H9 (cell line): ENCODE results near the gene LRP5. TPM values are rescaled to one million over a fixed set of nuclear protein-coding genes. Genes with fewer than 3 reads are reported as not detected.

Source experiments
- DNase-seq: peaks from one replicate; pipeline ENCODE4 v3.0.0-alpha.2; 2017
- H2AFZ ChIP-seq: one replicate; pipeline ENCODE4 v1.6.1; 2013; ENCODE audit warnings: mild to moderate bottlenecking, low read length, control low read depth, moderate library complexity
- H2AK5ac ChIP-seq: 2 replicates; pipeline ENCODE4 v1.6.1; 2013; ENCODE audit warnings: low read length, control low read depth, mixed read lengths; ENCODE audit not compliant: insufficient read length
- H2BK120ac ChIP-seq: one replicate; pipeline ENCODE4 v1.6.1; 2013; ENCODE audit warnings: low read depth, mild to moderate bottlenecking, low read length, control low read depth, inconsistent platforms; ENCODE audit not compliant: poor library complexity, severe bottlenecking
- H2BK12ac ChIP-seq: 2 replicates; pipeline ENCODE4 v1.6.1; 2013; ENCODE audit warnings: low read length, control low read depth, mixed read lengths, low read depth; ENCODE audit not compliant: insufficient read length
- H2BK15ac ChIP-seq: 2 replicates; pipeline ENCODE4 v1.6.1; 2013; ENCODE audit warnings: low read depth, low read length, control low read depth
- H2BK20ac ChIP-seq: one replicate; pipeline ENCODE4 v1.6.1; 2013; ENCODE audit warnings: low read depth, mild to moderate bottlenecking, low read length, control low read depth, inconsistent platforms; ENCODE audit not compliant: poor library complexity, severe bottlenecking
- H2BK5ac ChIP-seq: 2 replicates; pipeline ENCODE4 v1.6.1; 2013; ENCODE audit warnings: low read length, control low read depth, mixed read lengths; ENCODE audit not compliant: insufficient read length
- H3K14ac ChIP-seq: 2 replicates; pipeline ENCODE4 v1.6.1; 2013; ENCODE audit warnings: low read length, control low read depth; ENCODE audit not compliant: insufficient read depth
- H3K18ac ChIP-seq: 2 replicates; pipeline ENCODE4 v1.6.1; 2013; ENCODE audit warnings: low read depth, mild to moderate bottlenecking, mixed read lengths, low read length, control low read depth; ENCODE audit not compliant: insufficient read length
- H3K23ac ChIP-seq: 2 replicates; pipeline ENCODE4 v1.6.1; 2013; ENCODE audit warnings: low read length, control low read depth, mixed read lengths, low read depth; ENCODE audit not compliant: insufficient read length
- H3K23me2 ChIP-seq: 2 replicates; pipeline ENCODE4 v1.6.1; 2013; ENCODE audit warnings: low read depth, mild to moderate bottlenecking, mixed read lengths, low read length, control low read depth; ENCODE audit not compliant: insufficient read length, poor library complexity, severe bottlenecking
- H3K27ac ChIP-seq: 2 replicates; pipeline ENCODE4 v1.5.1; 2013; ENCODE audit warnings: low read length, control low read depth, mixed read lengths, low read depth; ENCODE audit not compliant: insufficient read length
- H3K27me3 ChIP-seq: 2 replicates; pipeline ENCODE4 v1.6.1; 2013; ENCODE audit warnings: low read length, control low read depth, inconsistent platforms; ENCODE audit not compliant: insufficient read depth
- H3K4ac ChIP-seq: 2 replicates; pipeline ENCODE4 v1.6.1; 2013; ENCODE audit warnings: low read depth, mild to moderate bottlenecking, control low read depth, inconsistent platforms, low read length, moderate library complexity
- H3K4me1 ChIP-seq: 2 replicates; pipeline ENCODE4 v1.6.1; 2013; ENCODE audit warnings: low read length, control low read depth, inconsistent platforms; ENCODE audit not compliant: insufficient read depth
- H3K4me2 ChIP-seq: 2 replicates; pipeline ENCODE4 v1.6.1; 2013; ENCODE audit warnings: low read length, control low read depth, mixed read lengths; ENCODE audit not compliant: insufficient read length, insufficient read depth
- H3K56ac ChIP-seq: 2 replicates; pipeline ENCODE4 v1.6.1; 2013; ENCODE audit warnings: low read depth, mild to moderate bottlenecking, mixed read lengths, low read length, control low read depth; ENCODE audit not compliant: insufficient read length
- H3K79me1 ChIP-seq: 2 replicates; pipeline ENCODE4 v1.6.1; 2013; ENCODE audit warnings: low read depth, mild to moderate bottlenecking, moderate library complexity, low read length, control low read depth, inconsistent platforms; ENCODE audit not compliant: insufficient read depth, poor library complexity, severe bottlenecking
- H3K79me2 ChIP-seq: 2 replicates; pipeline ENCODE4 v1.6.1; 2013; ENCODE audit warnings: low read length, control low read depth, inconsistent platforms; ENCODE audit not compliant: insufficient read depth
- H3K9ac ChIP-seq: 2 replicates; pipeline ENCODE4 v1.6.1; 2013; ENCODE audit warnings: low read length, control low read depth, mixed read lengths; ENCODE audit not compliant: insufficient read length; ENCODE audit errors: extremely low read depth
- H3K9me3 ChIP-seq: one replicate; pipeline ENCODE4 v1.6.1; 2013; ENCODE audit warnings: low read depth, low read length, inconsistent platforms; ENCODE audit not compliant: control insufficient read depth
- H3T11ph ChIP-seq: one replicate; pipeline ENCODE4 v1.6.1; 2013; ENCODE audit warnings: mild to moderate bottlenecking, low read length, control low read depth, inconsistent platforms
- H4K20me1 ChIP-seq: one replicate; pipeline ENCODE4 v1.6.1; 2013; ENCODE audit not compliant: control insufficient read depth, insufficient read length, insufficient read depth
- H4K5ac ChIP-seq: 2 replicates; pipeline ENCODE4 v1.6.1; 2013; ENCODE audit warnings: low read depth, mild to moderate bottlenecking, mixed read lengths, low read length, control low read depth; ENCODE audit not compliant: insufficient read length
- H4K8ac ChIP-seq: replicated peaks from 2 replicates; pipeline ENCODE4 v1.6.1; 2013; ENCODE audit warnings: low read length, control low read depth, mixed read lengths, low read depth; ENCODE audit not compliant: insufficient read length
- H4K91ac ChIP-seq: 2 replicates; pipeline ENCODE4 v1.6.1; 2013; ENCODE audit warnings: low read depth, mild to moderate bottlenecking, moderate library complexity, mixed read lengths, low read length, control low read depth; ENCODE audit not compliant: insufficient read length
- H3K27ac Mint-ChIP-seq, 3 experiments: 2 replicates in 2 of 3; 3 replicates in 1 of 3; pipeline ENCODE4 v1.8.0; 2020 to 2021; ENCODE audit warnings: mixed read lengths in 3 of 3, mild to moderate bottlenecking in 1 of 3, moderate library complexity in 1 of 3
- H3K27me3 Mint-ChIP-seq: 2 replicates; pipeline ENCODE4 v1.8.0; 2021; ENCODE audit warnings: low read depth, mild to moderate bottlenecking, moderate library complexity, mixed read lengths
- H3K36me3 Mint-ChIP-seq, 3 experiments: 2 replicates in 2 of 3; 3 replicates in 1 of 3; pipeline ENCODE4 v1.8.0; 2020 to 2021; ENCODE audit warnings: low read depth in 3 of 3, mixed read lengths in 3 of 3; ENCODE audit not compliant: insufficient read depth in 1 of 3
- H3K4me1 Mint-ChIP-seq, 2 experiments: 2 replicates each; pipeline ENCODE4 v1.8.0; 2020; ENCODE audit warnings: mixed read lengths in 2 of 2
- H3K4me3 Mint-ChIP-seq, 2 experiments: 2 replicates in 1 of 2; 3 replicates in 1 of 2; pipeline ENCODE4 v1.8.0; 2020 to 2021; ENCODE audit warnings: mild to moderate bottlenecking in 2 of 2, mixed read lengths in 2 of 2, moderate library complexity in 1 of 2
- H3K9me3 Mint-ChIP-seq, 2 experiments: 2 replicates in 1 of 2; 3 replicates in 1 of 2; pipeline ENCODE4 v1.8.0; 2020; ENCODE audit warnings: mild to moderate bottlenecking in 2 of 2, mixed read lengths in 2 of 2, moderate library complexity in 1 of 2
- CTCF ChIP-seq: fragments of 200-600 bp; sonication (generic); conservative IDR thresholded peaks from 3 replicates; pipeline ENCODE4 v1.8.0; 2021; ENCODE audit warnings: antibody characterized with exemption, mild to moderate bottlenecking
- WGBS: extraction: QIAGEN DNeasy Blood & Tissue Kit; methylation state at CpG from one replicate; pipeline ENCODE4 v1.1.7; 2013; ENCODE audit warnings: missing lambda C conversion rate, low lambda C conversion rate, mixed read lengths; ENCODE audit not compliant: insufficient read length; ENCODE audit errors: extremely low coverage; 5-methylcytosine and 5-hydroxymethylcytosine counted together
- total RNA-seq: library from RNA; stranded (reverse); gene quantifications from 2 replicates; pipeline ENCODE4 v1.2.1, GENCODE V29; 2021

Gene LRP5
- total RNA-seq, 1 experiment from 2014 or later = 38.4 TPM

DNA sequence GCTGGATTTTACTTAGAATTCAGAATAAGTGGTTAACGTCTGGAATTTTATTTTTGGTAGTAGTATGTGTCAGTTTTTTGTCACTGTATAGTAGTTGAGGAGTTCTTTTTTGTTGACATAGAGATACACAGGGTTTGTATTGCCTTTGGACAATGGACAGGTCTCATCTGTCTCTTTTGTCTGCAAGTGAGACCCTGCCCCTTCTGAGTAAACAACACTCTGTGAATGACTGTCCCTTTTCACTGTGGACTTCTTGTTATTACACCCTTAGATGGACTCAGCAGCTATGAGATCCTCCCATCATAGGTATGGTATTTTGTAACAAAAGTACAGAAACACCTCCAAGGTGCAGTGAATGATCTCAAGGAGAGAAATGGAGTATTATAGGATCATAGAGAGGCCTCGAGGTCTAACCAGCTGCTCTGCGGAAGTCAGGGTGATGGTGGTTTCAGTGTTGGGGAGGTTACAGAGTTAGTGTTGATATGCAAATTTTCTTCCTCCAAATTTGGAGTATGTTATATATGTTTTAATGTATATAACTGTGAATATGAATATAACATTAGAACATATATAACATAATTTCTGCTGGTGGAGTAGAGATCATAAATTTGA, 155.9 kb downstream of the LRP5 start:
- no peaks in the 10 kb centered on the region for H3K27me3 ChIP-seq
- Mint-ChIP-seq H3K4me3 (no peak overlapping the region), H3K36me3 (peaks cover 21 to 32% (median 30%) of the 10 kb centered on the region in 3 experiments), H3K27ac (peak overlapping the region in 1 of 3 experiments; percentile 71; a peak in 1 of 7 replicates), H3K9me3 (peaks cover 0 to 15% of the 10 kb centered on the region in 2 experiments; a peak in 3 of 5 replicates), H3K4me1 (peaks cover 52 to 70% of the 10 kb centered on the region in 2 experiments), H3K27me3 (no peaks in the 10 kb centered on the region)
- no peak overlapping the region for H3K9ac ChIP-seq
- no CpG with 5 or more reads among the region's 3 CpGs for WGBS
- no peak overlapping the region for H2AFZ ChIP-seq
- H3K9me3 ChIP-seq = no peaks in the 10 kb centered on the region
- H4K91ac ChIP-seq = no peak overlapping the region
- H3K23ac ChIP-seq = no peak overlapping the region
- H2BK120ac ChIP-seq = no peak overlapping the region
- H3K79me1 ChIP-seq = peaks cover 10% of the 10 kb centered on the region
- H3K27ac ChIP-seq = no peak overlapping the region
- peaks cover 2% of the 10 kb centered on the region for H3K4me1 ChIP-seq
- H2BK20ac ChIP-seq = no peak overlapping the region
- no peak overlapping the region for H2AK5ac ChIP-seq
- H2BK15ac ChIP-seq = no peak overlapping the region
- H4K8ac ChIP-seq = no peak overlapping the region
- H3K4ac ChIP-seq = no peak overlapping the region
- no peak for DNase-seq
- H2BK5ac ChIP-seq = no peak overlapping the region
- no peak overlapping the region for H3K56ac ChIP-seq
- no peak overlapping the region for H3K14ac ChIP-seq
- H3K4me2 ChIP-seq = no peak overlapping the region
- no peak overlapping the region for H3T11ph ChIP-seq
- peaks cover 85% of the 10 kb centered on the region for H3K79me2 ChIP-seq
- H2BK12ac ChIP-seq = no peak overlapping the region
- H3K18ac ChIP-seq = no peak overlapping the region
- no peaks in the 10 kb centered on the region for H4K20me1 ChIP-seq
- no peaks in the 10 kb centered on the region for H3K23me2 ChIP-seq
- no peak for TF ChIP-seq CTCF
- no peak overlapping the region for H4K5ac ChIP-seq
